HCT116 (cell line): Measurements from ENCODE around the gene C9orf43. TPM values are rescaled to one million over a fixed set of nuclear protein-coding genes. Genes with fewer than 3 reads are reported as not detected.

Experiments used
- ATAC-seq: fragments of 200-7000 bp; cut with Tn5 transposase; 2 replicates; pipeline ENCODE4 v1.9.1; 2020; ENCODE audit warnings: mild to moderate bottlenecking, moderate library complexity
- BruUV-seq: library from RNA; stranded (reverse); fragments of 400-500 nt; replicated peaks from 2 replicates; lab custom pipeline; 2021; lab: Mats Ljungman, UMichigan
- CTCF ChIA-PET: fragments of 300-600 bp; sonication (Branson Sonifier 250); formaldehyde crosslinking; loops from one replicate; lab custom pipeline; 2021; ENCODE audit warnings: antibody characterized with exemption; lab: Charles Lee
- POLR2A ChIA-PET: fragments of 300-600, 350-600 bp; sonication (Branson Sonifier 250); formaldehyde crosslinking; loops from one replicate; lab custom pipeline; 2021; ENCODE audit warnings: antibody characterized with exemption; lab: Charles Lee
- RAD21 ChIA-PET, 2 experiments: fragments of 300-600 bp; sonication (Branson Sonifier 250); formaldehyde crosslinking; loops; one replicate each; lab custom pipeline; 2023; ENCODE audit warnings: low total read pairs in 2 of 2; ENCODE audit not compliant: uncharacterized antibody in 2 of 2, unreplicated experiment in 2 of 2, low non-redundant PET in 1 of 2; lab: Charles Lee
- DNase-seq: peaks from one replicate; pipeline ENCODE4 v3.0.0-alpha.2; 2010; ENCODE audit warnings: low read depth, low spot score
- H2AFZ ChIP-seq: fragments of 200-600 bp; shearing (Covaris generic), sonication (generic); 2 replicates; pipeline ENCODE4 v1.6.1; 2017; ENCODE audit warnings: low read depth, mixed run types, mixed read lengths, antibody characterized with exemption, low read length; ENCODE audit not compliant: poor library complexity, severe bottlenecking
- H3K27ac ChIP-seq: 2 replicates; pipeline ENCODE4 v1.5.1; 2012; ENCODE audit warnings: low read depth, low read length
- H3K27me3 ChIP-seq: fragments of 200-600 bp; sonication (generic); 2 replicates; pipeline ENCODE4 v1.6.1; 2016; ENCODE audit warnings: mixed run types, low read length, mixed read lengths; ENCODE audit not compliant: insufficient read depth
- H3K36me3 ChIP-seq, 2 experiments: fragments of 200-500 bp in 1 of 2; fragments of 200-600 bp in 1 of 2; sonication (Bioruptor generic) in 1 of 2; sonication (generic) in 1 of 2; 2 replicates each; pipeline versions ENCODE4 v1.5.1 to v1.6.1; 2014 to 2016; ENCODE audit warnings: low read length in 2 of 2, inconsistent platforms in 1 of 2, mixed read lengths in 1 of 2, mixed run types in 1 of 2; ENCODE audit not compliant: insufficient read depth in 2 of 2, control insufficient read depth in 1 of 2
- H3K4me1 ChIP-seq, 2 experiments: fragments of 200-600 bp in 1 of 2; sonication (generic) in 1 of 2; 2 replicates each; pipeline versions ENCODE4 v1.5.1 to v1.6.1; 2012 to 2017; ENCODE audit warnings: low read length in 2 of 2, inconsistent platforms in 1 of 2, mild to moderate bottlenecking in 1 of 2, mixed read lengths in 1 of 2, mixed run types in 1 of 2, moderate library complexity in 1 of 2; ENCODE audit not compliant: insufficient read depth in 2 of 2, control insufficient read depth in 1 of 2
- H3K4me2 ChIP-seq: fragments of 200-600 bp; sonication (generic); 2 replicates; pipeline ENCODE4 v1.6.1; 2017; ENCODE audit warnings: mixed run types, low read length, mixed read lengths
- H3K4me3 ChIP-seq, 2 experiments: fragments of 200-600 bp in 1 of 2; sonication (generic) in 1 of 2; replicated peaks in 1 of 2; 2 replicates each; pipeline ENCODE4 v1.5.1; 2011 to 2016; ENCODE audit warnings: low read length in 2 of 2, control low read depth in 1 of 2, low read depth in 1 of 2, mild to moderate bottlenecking in 1 of 2, mixed read lengths in 1 of 2, mixed run types in 1 of 2
- H3K79me2 ChIP-seq: fragments of 200-600 bp; sonication (generic); 2 replicates; pipeline ENCODE4 v1.6.1; 2017; ENCODE audit warnings: mild to moderate bottlenecking, mixed run types, low read length, moderate library complexity, mixed read lengths; ENCODE audit not compliant: insufficient read depth
- H3K9ac ChIP-seq: fragments of 200-600 bp; sonication (generic); 2 replicates; pipeline ENCODE4 v1.6.1; 2016; ENCODE audit warnings: low read length, mixed read lengths
- H3K9me2 ChIP-seq: fragments of 200-600 bp; sonication (generic), shearing (Covaris generic); 2 replicates; pipeline ENCODE4 v1.6.1; 2017; ENCODE audit warnings: mixed run types, mild to moderate bottlenecking, moderate library complexity; ENCODE audit not compliant: insufficient read depth
- H3K9me3 ChIP-seq, 2 experiments: fragments of 200-500 bp in 1 of 2; fragments of 200-600 bp in 1 of 2; sonication (Bioruptor generic) in 1 of 2; sonication (generic) in 1 of 2; 2 replicates each; pipeline ENCODE4 v1.6.1; 2014 to 2017; ENCODE audit warnings: low read length in 2 of 2, mixed read lengths in 2 of 2, inconsistent platforms in 1 of 2, low read depth in 1 of 2, mild to moderate bottlenecking in 1 of 2, mixed run types in 1 of 2, moderate library complexity in 1 of 2; ENCODE audit not compliant: control insufficient read depth in 1 of 2, insufficient read depth in 1 of 2
- H4K20me1 ChIP-seq: fragments of 200-600 bp; sonication (generic), shearing (Covaris generic); 2 replicates; pipeline ENCODE4 v1.6.1; 2017; ENCODE audit warnings: mixed run types, mild to moderate bottlenecking, moderate library complexity; ENCODE audit not compliant: insufficient read depth
- CBX3 ChIP-seq: IDR thresholded peaks from 2 replicates; pipeline ENCODE4 v1.6.1; 2012; ENCODE audit warnings: low read depth
- CEBPB ChIP-seq: IDR thresholded peaks from 2 replicates; pipeline ENCODE4 v1.6.1; 2012; ENCODE audit warnings: low read depth
- ELF1 ChIP-seq: IDR thresholded peaks from 2 replicates; pipeline ENCODE4 v1.6.1; 2012; ENCODE audit warnings: low read depth, borderline replicate concordance
- EZH2 ChIP-seq: fragments of 200-600 bp; sonication (generic); IDR thresholded peaks from 2 replicates; pipeline ENCODE4 v1.6.1; 2017; ENCODE audit warnings: antibody characterized with exemption, mixed run types
- EZH2phosphoT487 ChIP-seq: fragments of 200-600 bp; IDR thresholded peaks from 2 replicates; pipeline ENCODE4 v1.6.1; 2018; ENCODE audit warnings: antibody characterized with exemption, borderline replicate concordance
- FOSL1 ChIP-seq: IDR thresholded peaks from 2 replicates; pipeline ENCODE4 v1.6.1; 2012; ENCODE audit warnings: low read depth
- JUND ChIP-seq: IDR thresholded peaks from 2 replicates; pipeline ENCODE4 v1.6.1; 2012
- POLR2A ChIP-seq: IDR thresholded peaks from 2 replicates; pipeline ENCODE4 v1.7.0; 2011; ENCODE audit warnings: borderline replicate concordance; ENCODE audit not compliant: insufficient read depth, insufficient read length; ENCODE audit errors: extremely low read depth
- POLR2AphosphoS5 ChIP-seq: IDR thresholded peaks from 2 replicates; pipeline ENCODE4 v1.6.1; 2011; ENCODE audit warnings: mild to moderate bottlenecking, low read depth, low read length, moderate library complexity
- RAD21 ChIP-seq: IDR thresholded peaks from 2 replicates; pipeline ENCODE4 v1.6.1; 2012; ENCODE audit warnings: low read depth, mild to moderate bottlenecking
- SIN3A ChIP-seq: IDR thresholded peaks from 2 replicates; pipeline ENCODE4 v1.6.1; 2012; ENCODE audit warnings: low read depth
- SRF ChIP-seq: IDR thresholded peaks from 2 replicates; pipeline ENCODE4 v1.6.1; 2012; ENCODE audit warnings: low read depth
- TCF7L2 ChIP-seq: IDR thresholded peaks from 2 replicates; pipeline ENCODE4 v1.7.0; 2011; ENCODE audit warnings: borderline replicate concordance, inconsistent platforms; ENCODE audit not compliant: insufficient read depth, insufficient read length; ENCODE audit errors: extremely low read depth
- YY1 ChIP-seq: IDR thresholded peaks from 2 replicates; pipeline ENCODE4 v1.6.1; 2011; ENCODE audit warnings: low read length, low read depth, moderate library complexity, mild to moderate bottlenecking; ENCODE audit not compliant: insufficient replicate concordance; ENCODE audit errors: extremely low read depth
- ZNF274 ChIP-seq: fragments of 200-500 bp; sonication (Bioruptor generic); IDR thresholded peaks from 2 replicates; pipeline ENCODE4 v1.6.1; 2014; ENCODE audit warnings: mild to moderate bottlenecking, low read depth, low read length, inconsistent platforms
- intact Hi-C: fragments of 100-400 bp; cut with micrococcal nuclease; formaldehyde crosslinking; loops from 2 replicates; pipeline ENCODE4 v1.10.0; 2022
- total RNA-seq: library from RNA; stranded (reverse); gene quantifications from one replicate; pipeline ENCODE4 v1.2.1, GENCODE V29; 2021; ENCODE audit not compliant: unreplicated experiment
- TF ChIP-seq, protein P1 (sequence below): IDR thresholded peaks from 2 replicates; pipeline ENCODE4 v1.6.1; 2012; ENCODE audit warnings: low read depth
- TF ChIP-seq, protein P2 (sequence below): IDR thresholded peaks from 2 replicates; pipeline ENCODE4 v1.6.1; 2012
- TF ChIP-seq, protein P3 (sequence below): IDR thresholded peaks from 2 replicates; pipeline ENCODE4 v1.6.1; 2012
- TF ChIP-seq, protein P4 (sequence below), 3 experiments: fragments of 200-600 bp in 1 of 3; sonication (generic) in 1 of 3; IDR thresholded peaks in 2 of 3; conservative IDR thresholded peaks in 1 of 3; 2 replicates each; pipeline ENCODE4 v1.5.1; 2012 to 2017; ENCODE audit warnings: low read depth in 2 of 3, low read length in 2 of 3, antibody characterized with exemption in 1 of 3, borderline replicate concordance in 1 of 3, control low read depth in 1 of 3, mild to moderate bottlenecking in 1 of 3, mixed read lengths in 1 of 3, mixed run types in 1 of 3, moderate library complexity in 1 of 3; ENCODE audit not compliant: insufficient read depth in 1 of 3
- TF ChIP-seq, protein P5 (sequence below): IDR thresholded peaks from 2 replicates; pipeline ENCODE4 v1.6.1; 2011; ENCODE audit warnings: mild to moderate bottlenecking, low read length, moderate library complexity; ENCODE audit not compliant: insufficient replicate concordance; ENCODE audit errors: extremely low read depth

Gene C9orf43
- total RNA-seq, 1 experiment from 2014 or later = 0.71 TPM

DNA sequence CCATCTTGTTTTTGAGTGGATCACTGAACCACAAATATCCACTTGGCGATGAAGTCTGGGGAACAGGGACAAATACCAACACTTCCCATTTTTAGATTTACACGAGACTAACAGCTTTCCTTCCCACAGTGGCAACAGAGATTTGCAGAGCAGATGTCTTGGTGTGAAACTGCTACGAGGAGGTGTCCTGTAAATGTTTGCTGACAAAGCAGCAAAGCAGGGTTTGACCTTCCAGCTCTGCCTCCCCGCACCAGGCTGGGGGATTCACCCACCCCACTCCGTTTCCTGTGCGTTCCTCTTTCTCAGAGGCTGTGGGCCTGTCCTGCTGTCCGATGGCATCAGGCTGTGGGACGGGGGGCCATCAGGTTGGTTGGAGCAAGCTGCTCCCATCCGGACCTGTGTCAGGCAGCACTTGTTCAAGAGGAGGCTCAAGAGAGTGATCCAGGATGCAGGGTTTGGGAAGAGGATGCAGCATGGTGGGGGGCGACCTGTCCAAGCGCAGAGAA lies 52.3 kb downstream of the C9orf43 start:
- ATAC-seq (no peak; the same call in 1 of the 2 replicates), DNase-seq (no peak)
- H3K36me3 ChIP-seq = 0 out of 4 replicates have a peak, but pooled peaks cover 0 to 7% of the 10 kb centered on the region in 2 experiments
- intact Hi-C loops = no loop called here
- ChIA-PET POLR2A (interaction anchor here (0.8 to 2.0 kb wide), 2 partner anchors 8 to 12 kb away, joined by 4 to 6 read pairs; no protein-coding TSS in a partner anchor), RAD21 (no interaction called here), CTCF (interaction anchor here (0.7 to 1.5 kb wide), 4 partner anchors 9 to 195 kb away, joined by 3 to 5 read pairs (median 4); no protein-coding TSS in a partner anchor)
- H3K9me3 ChIP-seq = no peaks in the 10 kb centered on the region
- H3K4me1 ChIP-seq = peaks cover 18 to 31% of the 10 kb centered on the region in 2 experiments; a peak in 3 of 4 replicates
- no peaks in the 10 kb centered on the region for H3K9me2 ChIP-seq
- peak overlapping the region; percentile 88 for H3K9ac ChIP-seq
- H4K20me1 ChIP-seq = no peaks in the 10 kb centered on the region
- peak overlapping the region; percentile 82 to 84 for H3K4me3 ChIP-seq
- H2AFZ ChIP-seq = peak overlapping the region; percentile 29
- H3K4me2 ChIP-seq = peak overlapping the region; percentile 90
- TF ChIP-seq, protein P1, sequence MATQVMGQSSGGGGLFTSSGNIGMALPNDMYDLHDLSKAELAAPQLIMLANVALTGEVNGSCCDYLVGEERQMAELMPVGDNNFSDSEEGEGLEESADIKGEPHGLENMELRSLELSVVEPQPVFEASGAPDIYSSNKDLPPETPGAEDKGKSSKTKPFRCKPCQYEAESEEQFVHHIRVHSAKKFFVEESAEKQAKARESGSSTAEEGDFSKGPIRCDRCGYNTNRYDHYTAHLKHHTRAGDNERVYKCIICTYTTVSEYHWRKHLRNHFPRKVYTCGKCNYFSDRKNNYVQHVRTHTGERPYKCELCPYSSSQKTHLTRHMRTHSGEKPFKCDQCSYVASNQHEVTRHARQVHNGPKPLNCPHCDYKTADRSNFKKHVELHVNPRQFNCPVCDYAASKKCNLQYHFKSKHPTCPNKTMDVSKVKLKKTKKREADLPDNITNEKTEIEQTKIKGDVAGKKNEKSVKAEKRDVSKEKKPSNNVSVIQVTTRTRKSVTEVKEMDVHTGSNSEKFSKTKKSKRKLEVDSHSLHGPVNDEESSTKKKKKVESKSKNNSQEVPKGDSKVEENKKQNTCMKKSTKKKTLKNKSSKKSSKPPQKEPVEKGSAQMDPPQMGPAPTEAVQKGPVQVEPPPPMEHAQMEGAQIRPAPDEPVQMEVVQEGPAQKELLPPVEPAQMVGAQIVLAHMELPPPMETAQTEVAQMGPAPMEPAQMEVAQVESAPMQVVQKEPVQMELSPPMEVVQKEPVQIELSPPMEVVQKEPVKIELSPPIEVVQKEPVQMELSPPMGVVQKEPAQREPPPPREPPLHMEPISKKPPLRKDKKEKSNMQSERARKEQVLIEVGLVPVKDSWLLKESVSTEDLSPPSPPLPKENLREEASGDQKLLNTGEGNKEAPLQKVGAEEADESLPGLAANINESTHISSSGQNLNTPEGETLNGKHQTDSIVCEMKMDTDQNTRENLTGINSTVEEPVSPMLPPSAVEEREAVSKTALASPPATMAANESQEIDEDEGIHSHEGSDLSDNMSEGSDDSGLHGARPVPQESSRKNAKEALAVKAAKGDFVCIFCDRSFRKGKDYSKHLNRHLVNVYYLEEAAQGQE = no peak
- TF ChIP-seq TCF7L2 (no peak), SIN3A (no peak), FOSL1 (no peak), SRF (no peak), ELF1 (no peak), YY1 (no peak), CEBPB (no peak), EZH2 (no peak), JUND (no peak), POLR2AphosphoS5 (no peak), CBX3 (no peak), POLR2A (no peak), ZNF274 (no peak), EZH2phosphoT487 (no peak), RAD21 (no peak)
- TF ChIP-seq, protein P2, sequence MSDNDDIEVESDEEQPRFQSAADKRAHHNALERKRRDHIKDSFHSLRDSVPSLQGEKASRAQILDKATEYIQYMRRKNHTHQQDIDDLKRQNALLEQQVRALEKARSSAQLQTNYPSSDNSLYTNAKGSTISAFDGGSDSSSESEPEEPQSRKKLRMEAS = no peak
- TF ChIP-seq, protein P3, sequence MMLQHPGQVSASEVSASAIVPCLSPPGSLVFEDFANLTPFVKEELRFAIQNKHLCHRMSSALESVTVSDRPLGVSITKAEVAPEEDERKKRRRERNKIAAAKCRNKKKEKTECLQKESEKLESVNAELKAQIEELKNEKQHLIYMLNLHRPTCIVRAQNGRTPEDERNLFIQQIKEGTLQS = no peak
- TF ChIP-seq, protein P4, sequence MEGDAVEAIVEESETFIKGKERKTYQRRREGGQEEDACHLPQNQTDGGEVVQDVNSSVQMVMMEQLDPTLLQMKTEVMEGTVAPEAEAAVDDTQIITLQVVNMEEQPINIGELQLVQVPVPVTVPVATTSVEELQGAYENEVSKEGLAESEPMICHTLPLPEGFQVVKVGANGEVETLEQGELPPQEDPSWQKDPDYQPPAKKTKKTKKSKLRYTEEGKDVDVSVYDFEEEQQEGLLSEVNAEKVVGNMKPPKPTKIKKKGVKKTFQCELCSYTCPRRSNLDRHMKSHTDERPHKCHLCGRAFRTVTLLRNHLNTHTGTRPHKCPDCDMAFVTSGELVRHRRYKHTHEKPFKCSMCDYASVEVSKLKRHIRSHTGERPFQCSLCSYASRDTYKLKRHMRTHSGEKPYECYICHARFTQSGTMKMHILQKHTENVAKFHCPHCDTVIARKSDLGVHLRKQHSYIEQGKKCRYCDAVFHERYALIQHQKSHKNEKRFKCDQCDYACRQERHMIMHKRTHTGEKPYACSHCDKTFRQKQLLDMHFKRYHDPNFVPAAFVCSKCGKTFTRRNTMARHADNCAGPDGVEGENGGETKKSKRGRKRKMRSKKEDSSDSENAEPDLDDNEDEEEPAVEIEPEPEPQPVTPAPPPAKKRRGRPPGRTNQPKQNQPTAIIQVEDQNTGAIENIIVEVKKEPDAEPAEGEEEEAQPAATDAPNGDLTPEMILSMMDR (IDR thresholded peaks at IDR 0.05 in 2 of 3, conservative IDR thresholded peaks at IDR 0.05 in 1 of 3; ENCODE audit: borderline replicate concordance in 1 of 3, insufficient read depth in 1 of 3, low read depth in 2 of 3, low read length in 2 of 3) = no peak
- TF ChIP-seq, protein P5, sequence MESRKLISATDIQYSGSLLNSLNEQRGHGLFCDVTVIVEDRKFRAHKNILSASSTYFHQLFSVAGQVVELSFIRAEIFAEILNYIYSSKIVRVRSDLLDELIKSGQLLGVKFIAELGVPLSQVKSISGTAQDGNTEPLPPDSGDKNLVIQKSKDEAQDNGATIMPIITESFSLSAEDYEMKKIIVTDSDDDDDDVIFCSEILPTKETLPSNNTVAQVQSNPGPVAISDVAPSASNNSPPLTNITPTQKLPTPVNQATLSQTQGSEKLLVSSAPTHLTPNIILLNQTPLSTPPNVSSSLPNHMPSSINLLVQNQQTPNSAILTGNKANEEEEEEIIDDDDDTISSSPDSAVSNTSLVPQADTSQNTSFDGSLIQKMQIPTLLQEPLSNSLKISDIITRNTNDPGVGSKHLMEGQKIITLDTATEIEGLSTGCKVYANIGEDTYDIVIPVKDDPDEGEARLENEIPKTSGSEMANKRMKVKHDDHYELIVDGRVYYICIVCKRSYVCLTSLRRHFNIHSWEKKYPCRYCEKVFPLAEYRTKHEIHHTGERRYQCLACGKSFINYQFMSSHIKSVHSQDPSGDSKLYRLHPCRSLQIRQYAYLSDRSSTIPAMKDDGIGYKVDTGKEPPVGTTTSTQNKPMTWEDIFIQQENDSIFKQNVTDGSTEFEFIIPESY = no peak
- H3K27me3 ChIP-seq = no peaks in the 10 kb centered on the region
- H3K79me2 ChIP-seq = peaks cover 42% of the 10 kb centered on the region
- TSS peak; percentile 92 for BruUV-seq
- peak overlapping the region; percentile 66; the same call in 1 of the 2 replicates for H3K27ac ChIP-seq
